ENCODE results near the gene SPATA20. TPM values are rescaled to one million over a fixed set of nuclear protein-coding genes. Genes with fewer than 3 reads are reported as not detected.

The SPATA20 gene
- total RNA-seq, 4 donors from 2014 or later = 116 to 437 (median 228) TPM

GRCh38 chr17:50535407-50535806 lies 11.6 kb upstream of the SPATA20 start:
- Histone ChIP-seq H3K9me3 (no peaks in the 10 kb centered on the region), H3K27ac (no peak overlapping the region), H3K4me1 (peaks cover 9 to 47% (median 32%) of the 10 kb centered on the region in 4 donors), H3K36me3 (no peaks in the 10 kb centered on the region), H3K27me3 (peaks cover 31% of the 10 kb centered on the region), H3K4me3 (no peak overlapping the region)
- in situ Hi-C loops (cut with MboI; ENCODE audit: low pct_ligation_motif_present in 1 of 4, low pct_unique_long_range_greater_than_20kb in 1 of 4, low sequenced_read_pairs in 3 of 4) = loop anchor here in 2 of 4 donors (25.0 kb wide), 2 partner anchors 302 to 427 kb away; partner anchors contain the start of gene WFIKKN2 (in 1 of the 2)
- intact Hi-C loops (cut with DNase I; ENCODE audit: low total_unique reads) = no loop called here
- no peak for DNase-seq
- 76% methylated on average over 7 of the region's 7 CpGs; no CpG with 5 or more reads in 1 of the 2 donors for WGBS, 2 donors (ENCODE audit: low coverage in 1 of 2)
- TF ChIP-seq EP300 (IDR thresholded peaks at IDR 0.05; ENCODE audit: low read depth) (no peak), POLR2A (IDR thresholded peaks at IDR 0.05) (no peak), POLR2AphosphoS5 (IDR thresholded peaks at IDR 0.05) (no peak)
- TF ChIP-seq, protein P1, sequence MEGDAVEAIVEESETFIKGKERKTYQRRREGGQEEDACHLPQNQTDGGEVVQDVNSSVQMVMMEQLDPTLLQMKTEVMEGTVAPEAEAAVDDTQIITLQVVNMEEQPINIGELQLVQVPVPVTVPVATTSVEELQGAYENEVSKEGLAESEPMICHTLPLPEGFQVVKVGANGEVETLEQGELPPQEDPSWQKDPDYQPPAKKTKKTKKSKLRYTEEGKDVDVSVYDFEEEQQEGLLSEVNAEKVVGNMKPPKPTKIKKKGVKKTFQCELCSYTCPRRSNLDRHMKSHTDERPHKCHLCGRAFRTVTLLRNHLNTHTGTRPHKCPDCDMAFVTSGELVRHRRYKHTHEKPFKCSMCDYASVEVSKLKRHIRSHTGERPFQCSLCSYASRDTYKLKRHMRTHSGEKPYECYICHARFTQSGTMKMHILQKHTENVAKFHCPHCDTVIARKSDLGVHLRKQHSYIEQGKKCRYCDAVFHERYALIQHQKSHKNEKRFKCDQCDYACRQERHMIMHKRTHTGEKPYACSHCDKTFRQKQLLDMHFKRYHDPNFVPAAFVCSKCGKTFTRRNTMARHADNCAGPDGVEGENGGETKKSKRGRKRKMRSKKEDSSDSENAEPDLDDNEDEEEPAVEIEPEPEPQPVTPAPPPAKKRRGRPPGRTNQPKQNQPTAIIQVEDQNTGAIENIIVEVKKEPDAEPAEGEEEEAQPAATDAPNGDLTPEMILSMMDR (IDR thresholded peaks at IDR 0.05) = no peak

GRCh38 chr17:50536683-50537646 lies 10.0 kb upstream of the SPATA20 start:
- peaks cover 18% of the 10 kb centered on the region for H3K27me3 ChIP-seq
- in situ Hi-C loops (cut with MboI; ENCODE audit: low pct_ligation_motif_present in 1 of 4, low pct_unique_long_range_greater_than_20kb in 1 of 4, low sequenced_read_pairs in 3 of 4) = loop anchor here in 2 of 4 donors (25.0 kb wide), 2 partner anchors 300 to 425 kb away; partner anchors contain the start of gene WFIKKN2 (in 1 of the 2)
- intact Hi-C loops (cut with DNase I; ENCODE audit: low total_unique reads) = no loop called here
- H3K27ac ChIP-seq = no peak overlapping the region
- no peaks in the 10 kb centered on the region for H3K36me3 ChIP-seq
- no peak for TF ChIP-seq POLR2A (IDR thresholded peaks at IDR 0.05)
- no peak for TF ChIP-seq POLR2AphosphoS5 (IDR thresholded peaks at IDR 0.05)
- TF ChIP-seq EP300 (IDR thresholded peaks at IDR 0.05; ENCODE audit: low read depth) = no peak
- TF ChIP-seq, protein P1 (IDR thresholded peaks at IDR 0.05) = no peak
- WGBS, 2 donors (ENCODE audit: low coverage in 1 of 2) = 93% methylated on average over 16 to 45 of the region's 45 CpGs
- no peak overlapping the region for H3K4me3 ChIP-seq
- DNase-seq = no peak
- no peaks in the 10 kb centered on the region for H3K9me3 ChIP-seq
- peaks cover 18 to 59% (median 46%) of the 10 kb centered on the region in 4 donors for H3K4me1 ChIP-seq

DNA sequence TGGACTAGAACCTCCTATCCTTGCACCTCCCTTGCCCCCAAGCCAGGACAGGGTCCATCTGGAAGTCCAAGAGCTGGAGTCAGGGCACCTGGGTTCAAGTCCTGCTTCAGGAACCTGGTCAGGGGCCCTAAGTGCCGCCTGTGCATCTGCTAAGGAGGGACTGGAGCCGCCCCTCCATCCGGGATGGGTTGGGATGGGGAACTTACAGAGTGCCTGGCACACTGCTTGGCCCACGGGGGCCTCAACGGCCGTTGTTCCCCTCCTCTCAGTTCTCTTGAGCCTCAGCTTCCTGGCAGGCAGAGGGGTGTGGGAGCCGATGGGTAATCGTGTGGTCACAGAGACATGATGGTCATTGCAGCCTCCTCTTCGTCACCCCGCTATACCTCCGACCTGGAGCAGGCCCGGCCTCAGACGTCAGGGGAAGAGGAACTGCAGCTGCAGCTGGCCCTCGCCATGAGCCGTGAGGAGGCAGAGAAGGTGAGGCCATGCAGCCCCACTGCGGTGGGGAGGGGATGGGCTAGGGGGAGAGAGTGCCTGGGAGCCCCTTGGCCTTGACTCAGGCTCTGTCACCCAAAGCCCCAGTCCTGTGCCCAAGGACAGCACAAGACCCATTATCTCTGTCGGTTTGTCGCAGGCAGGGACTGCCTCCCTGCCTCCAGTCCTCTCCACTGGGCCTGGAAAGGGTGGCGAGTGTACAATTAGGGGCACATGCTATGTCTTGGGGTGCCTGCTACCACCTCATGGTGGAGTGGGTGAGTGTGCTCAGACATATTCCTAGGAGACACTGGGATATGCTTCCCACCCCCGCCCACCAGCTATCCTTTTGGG lies 9.0 kb upstream of the SPATA20 start:
- TF ChIP-seq, protein P1 (IDR thresholded peaks at IDR 0.05) = no peak
- TF ChIP-seq POLR2AphosphoS5 (IDR thresholded peaks at IDR 0.05) (no peak), EP300 (IDR thresholded peaks at IDR 0.05; ENCODE audit: low read depth) (no peak), POLR2A (IDR thresholded peaks at IDR 0.05) (no peak)
- DNase-seq = no peak
- no peaks in the 10 kb centered on the region for H3K9me3 ChIP-seq
- H3K27me3 ChIP-seq = peaks cover 9% of the 10 kb centered on the region
- H3K4me3 ChIP-seq = no peak overlapping the region
- in situ Hi-C loops (cut with MboI; ENCODE audit: low pct_ligation_motif_present in 1 of 4, low pct_unique_long_range_greater_than_20kb in 1 of 4, low sequenced_read_pairs in 3 of 4) = loop anchor here in 2 of 4 donors (25.0 kb wide), 2 partner anchors 299 to 424 kb away; partner anchors contain the start of gene WFIKKN2 (in 1 of the 2)
- no peaks in the 10 kb centered on the region for H3K36me3 ChIP-seq
- H3K27ac ChIP-seq = peak overlapping the region in 3 of 4 donors; percentile 33 to 93 (median 36)
- WGBS, 2 donors (ENCODE audit: low coverage in 1 of 2) = 79% methylated on average over 20 of the region's 20 CpGs; no CpG with 5 or more reads in 1 of the 2 donors
- intact Hi-C loops (cut with DNase I; ENCODE audit: low total_unique reads) = no loop called here
- H3K4me1 ChIP-seq = peaks cover 14 to 59% (median 47%) of the 10 kb centered on the region in 4 donors
